DOHH2 (cell line): ENCODE measurements around the gene F5.

Experiments
- CTCF ChIP-seq: fragments of 200-600 bp; sonication (generic); IDR thresholded peaks from one replicate; pipeline ENCODE4 v1.5.1; 2014; ENCODE audit warnings: antibody characterized with exemption, mild to moderate bottlenecking, low read depth, low read length; ENCODE audit not compliant: poor library complexity, severe bottlenecking
- EZH2phosphoT487 ChIP-seq: fragments of 200-600 bp; sonication (generic); IDR thresholded peaks from 2 replicates; pipeline ENCODE4 v1.6.1; 2017; ENCODE audit warnings: borderline replicate concordance, mild to moderate bottlenecking, antibody characterized with exemption, low read length, moderate library complexity, mixed read lengths

- TF ChIP-seq CTCF (no peak), EZH2phosphoT487 (no peak)
Measured at GRCh38 chr1:169585181-169585580, 1.1 kb downstream of the F5 start.
